ENCODE measurements around the gene NTF3. TPM values are rescaled to one million over a fixed set of nuclear protein-coding genes. Genes with fewer than 3 reads are reported as not detected.
A peak's percentile ranks its signal among the peaks of the same experiment; 100 is the strongest.

Gene NTF3
- polyA plus RNA-seq, 1 donor (not counting 4 experiments of a cell fraction or from before 2014, with no cell fraction given), result not detected

GRCh38 chr12:5417500-5417899 is 14.4 kb upstream of the NTF3 start:
- dilution Hi-C loops (cut with MboI; ENCODE audit: extremely low pct_ligation_motif_present, low sequenced_read_pairs), result no loop called here
- peaks cover 4% of the 10 kb centered on the region for H3K27me3 ChIP-seq (ENCODE audit: control insufficient read depth, extremely low read depth, insufficient read depth, low read length)
- no peaks in the 10 kb centered on the region for H3K9me3 ChIP-seq (ENCODE audit: control insufficient read depth, low read depth, low read length)
- no peaks in the 10 kb centered on the region for H3K36me3 ChIP-seq (ENCODE audit: control insufficient read depth in 2 of 2, extremely low read depth in 1 of 2, insufficient read depth in 2 of 2, low read length in 2 of 2)
- DNase-seq (ENCODE audit: low read depth, low spot score) (no peak), FAIRE-seq (no peak)
- no peak overlapping the region for H3K4me2 ChIP-seq (ENCODE audit: control insufficient read depth, extremely low read depth, insufficient read depth, low read depth, low read length)
- no peaks in the 10 kb centered on the region for H4K20me1 ChIP-seq (ENCODE audit: control insufficient read depth, extremely low read depth, insufficient read depth, low read length)
- no peak overlapping the region for H3K27ac ChIP-seq (ENCODE audit: control insufficient read depth, insufficient read depth, low read length)
- no peak overlapping the region for H3K4me3 ChIP-seq (ENCODE audit: control insufficient read depth in 2 of 3, extremely low read depth in 1 of 3, insufficient read depth in 2 of 3, low read depth in 1 of 3, low read length in 3 of 3)
- H3K9me1 ChIP-seq (ENCODE audit: control insufficient read depth, extremely low read depth, insufficient read depth, low read length), result no peaks in the 10 kb centered on the region
- TF ChIP-seq CTCF (optimal IDR thresholded peaks at IDR 0.05 in 1 of 3, IDR thresholded peaks at IDR 0.05 in 1 of 3, conservative IDR thresholded peaks at IDR 0.05 in 1 of 3; ENCODE audit: extremely low read depth in 1 of 3, insufficient read depth in 2 of 3, low read length in 3 of 3) (no peak), EZH2 (IDR thresholded peaks at IDR 0.05; ENCODE audit: low read length) (no peak)
- no peaks in the 10 kb centered on the region for H3K79me2 ChIP-seq (ENCODE audit: control insufficient read depth, insufficient read depth, low read length)
- H3K9ac ChIP-seq (ENCODE audit: control insufficient read depth, extremely low read depth, insufficient read depth, low read length), result no peak overlapping the region
- no peaks in the 10 kb centered on the region for H3K4me1 ChIP-seq (ENCODE audit: control insufficient read depth, extremely low read depth, insufficient read depth, low read length)
- no peak overlapping the region for H2AFZ ChIP-seq (ENCODE audit: control insufficient read depth, low read length)

GRCh38 chr12:5428332-5429221 is 3.3 kb upstream of the NTF3 start:
- Histone ChIP-seq H3K4me2 (ENCODE audit: control insufficient read depth, extremely low read depth, insufficient read depth, low read depth, low read length) (no peak overlapping the region), H3K9me3 (ENCODE audit: control insufficient read depth, low read depth, low read length) (no peaks in the 10 kb centered on the region), H3K9ac (ENCODE audit: control insufficient read depth, extremely low read depth, insufficient read depth, low read length) (no peak overlapping the region), H3K4me1 (ENCODE audit: control insufficient read depth, extremely low read depth, insufficient read depth, low read length) (no peaks in the 10 kb centered on the region), H2AFZ (ENCODE audit: control insufficient read depth, low read length) (no peak overlapping the region), H3K4me3 (ENCODE audit: control insufficient read depth in 2 of 3, extremely low read depth in 1 of 3, insufficient read depth in 2 of 3, low read depth in 1 of 3, low read length in 3 of 3) (no peak overlapping the region), H3K79me2 (ENCODE audit: control insufficient read depth, insufficient read depth, low read length) (no peaks in the 10 kb centered on the region), H3K9me1 (ENCODE audit: control insufficient read depth, extremely low read depth, insufficient read depth, low read length) (no peaks in the 10 kb centered on the region), H3K27ac (ENCODE audit: control insufficient read depth, insufficient read depth, low read length) (no peak overlapping the region), H3K27me3 (ENCODE audit: control insufficient read depth, extremely low read depth, insufficient read depth, low read length) (peaks cover 58% of the 10 kb centered on the region), H3K36me3 (ENCODE audit: control insufficient read depth in 2 of 2, extremely low read depth in 1 of 2, insufficient read depth in 2 of 2, low read length in 2 of 2) (no peaks in the 10 kb centered on the region), H4K20me1 (ENCODE audit: control insufficient read depth, extremely low read depth, insufficient read depth, low read length) (no peaks in the 10 kb centered on the region)
- FAIRE-seq (peak; percentile 76), DNase-seq (ENCODE audit: low read depth, low spot score) (no peak)
- peak; percentile 22 to 48 (median 45) for TF ChIP-seq CTCF (optimal IDR thresholded peaks at IDR 0.05 in 1 of 3, IDR thresholded peaks at IDR 0.05 in 1 of 3, conservative IDR thresholded peaks at IDR 0.05 in 1 of 3; ENCODE audit: extremely low read depth in 1 of 3, insufficient read depth in 2 of 3, low read length in 3 of 3)
- no peak for TF ChIP-seq EZH2 (IDR thresholded peaks at IDR 0.05; ENCODE audit: low read length)
- dilution Hi-C loops (cut with MboI; ENCODE audit: extremely low pct_ligation_motif_present, low sequenced_read_pairs), result no loop called here
